Heart left ventricle (tissue), 16 donors: ENCODE data around the gene SHROOM3. TPM values are rescaled to one million over a fixed set of nuclear protein-coding genes. Genes with fewer than 3 reads are reported as not detected.
"Not testable (repeated sequence)": the region's sequence is repeated elsewhere in the genome, so short reads cannot be mapped to it uniquely, and the experiment has no call there.

Experiments used
- ATAC-seq, 4 donors: fragments of 200-7000 bp; cut with Tn5 transposase; one replicate each; pipeline ENCODE4 v1.9.1; 2020 to 2022; ENCODE audit warnings: moderate library complexity in 4 of 4, mild to moderate bottlenecking in 3 of 4, moderate number of reproducible peaks in 1 of 4
- DNase-seq, 5 donors: peaks; one replicate each; pipeline ENCODE4 v3.0.0-alpha.2; 2020
- H3K27ac ChIP-seq, 12 donors: fragments of 200-600 bp; sonication (generic) in 4 of 12; one replicate each; pipeline versions ENCODE4 v1.5.0 to v1.8.0; 2016 to 2022; ENCODE audit warnings: mild to moderate bottlenecking in 2 of 12
- H3K27me3 ChIP-seq, 9 donors: fragments of 200-600 bp; sonication (generic) in 2 of 9; one replicate each; pipeline versions ENCODE4 v1.5.1 to v1.8.0; 2016 to 2022; ENCODE audit warnings: mild to moderate bottlenecking in 3 of 9
- H3K36me3 ChIP-seq, 9 donors: fragments of 200-600 bp; sonication (generic) in 2 of 9; one replicate each; pipeline versions ENCODE4 v1.5.0 to v1.8.0; 2018 to 2022; ENCODE audit warnings: mild to moderate bottlenecking in 2 of 9
- H3K4me1 ChIP-seq, 12 donors: fragments of 200-600 bp; sonication (generic) in 4 of 12; one replicate each; pipeline versions ENCODE4 v1.5.0 to v1.8.0; 2016 to 2022; ENCODE audit warnings: mild to moderate bottlenecking in 3 of 12
- H3K4me3 ChIP-seq, 12 donors: fragments of 200-600 bp; sonication (generic) in 4 of 12; one replicate each; pipeline versions ENCODE4 v1.5.0 to v1.8.0; 2017 to 2022; ENCODE audit warnings: mild to moderate bottlenecking in 9 of 12, moderate library complexity in 4 of 12
- H3K9me3 ChIP-seq, 12 donors: fragments of 200-600 bp; sonication (generic) in 4 of 12; one replicate each; pipeline versions ENCODE4 v1.5.0 to v1.8.0; 2016 to 2022; ENCODE audit warnings: mild to moderate bottlenecking in 1 of 12
- CTCF ChIP-seq, 12 donors: fragments of 200-600 bp; sonication (generic) in 4 of 12; IDR thresholded peaks; one replicate each; pipeline versions ENCODE4 v1.5.0 to v1.8.0; 2018 to 2022; ENCODE audit warnings: antibody characterized with exemption in 12 of 12, mild to moderate bottlenecking in 5 of 12
- POLR2A ChIP-seq, 2 donors: fragments of 450-650 bp; IDR thresholded peaks; one replicate each; pipeline ENCODE4 v1.6.1; 2017; ENCODE audit warnings: antibody characterized with exemption in 2 of 2, mild to moderate bottlenecking in 2 of 2, moderate library complexity in 2 of 2
- WGBS, 4 donors: extraction: QIAGEN DNeasy Blood & Tissue Kit in 2 of 4; methylation state at CpG; one replicate each; pipeline versions ENCODE4 v1.1.5 to v1.1.7; 2013 to 2018; 5-methylcytosine and 5-hydroxymethylcytosine counted together
- intact Hi-C, 10 donors: fragments of 100-400 bp; cut with DNase I; formaldehyde crosslinking; loops; one replicate each; pipeline versions ENCODE4 v1.11.1 to v1.14.2; 2022
- polyA plus RNA-seq, 2 donors: library from polyadenylated mRNA; stranded (reverse); fragments of 200-250 nt; gene quantifications; one replicate each; pipeline ENCODE4 v1.2.3, GENCODE V29; 2013
- total RNA-seq, 9 donors: library from RNA; depleted of rRNA in 2 of 9; stranded (reverse); fragments of >200 nt in 2 of 9; fragmentation: NEBNext Ultra II Directional in 3 of 9; extraction: Animal tissue kit (Norgen Biotek cat#: 25700) in 3 of 9; gene quantifications; one replicate each; pipeline versions ENCODE4 v1.1.0 to v1.2.4, GENCODE V29; 2016 to 2023
- donor health status: ischemic (EF 13 %, LVEDD 7.1; RV severe dilation, severe dysfunction).
- donor health status: healthy with polysubstance abuse.
- donor health status: DM: no; HTN: yes; CAD: no.
- donor health status: DM: no; HTN: no; CAD: no.
- donor health status: ischemic (EF 25% LVEDD 6.9; RV normal size, moderate dysfunction).
- donor health status: ischemic (EF 25% LVEDD 5.7; RV mildly dilated, moderate dysfunction).
- donor health status: healthy.
- donor health status: DM: yes; HTN: yes; CAD: no.
- donor health status: ischemic (EF 35%, LVEDD 5.7; RV mildly dilated, moderate dysfunction).
- donor health status: nonischemic (EF 11% LVEDD 7.7; RV severe dilation, severe dysfunction).
- donor health status: DM: yes; HTN: yes; CAD: no.
- donor health status: PGD.
- donor health status: ischemic (EF 29% LVEDD 5.4; RV normal size, mild dysfunction).
- donor health status: nonischemic (EF 23%, LVEDD 6.1; RV moderate dilation, normal function).

SHROOM3 gene
- total and polyA plus RNA-seq, 11 donors = 4.6 to 38.5 (median 20.3) TPM

- Histone ChIP-seq H3K9me3 (no peaks in the 10 kb centered on the region), H3K27me3 (no peaks in the 10 kb centered on the region), H3K27ac (no peak overlapping the region), H3K4me3 (no peak overlapping the region), H3K36me3 (no peaks in the 10 kb centered on the region), H3K4me1 (no peaks in the 10 kb centered on the region)
- no peak for DNase-seq
- 83 to 90% (median 89%) methylated on average over 3 of the region's 3 CpGs for WGBS, 4 donors
- no peak for ATAC-seq
- TF ChIP-seq POLR2A (IDR thresholded peaks at IDR 0.05) = no peak
- no peak for TF ChIP-seq CTCF (IDR thresholded peaks at IDR 0.05)
- intact Hi-C loops = no loop called here
Measured at GRCh38 chr4:76410636-76411035, 24.4 kb upstream of the SHROOM3 start.

- intact Hi-C loops = loop anchor here in 3 of 10 donors (5.0 to 10.0 kb wide), 3 partner anchors 165 to 245 kb away; partner anchors contain the start of gene FAM47E (in 1 of the 3)
- H3K4me3 ChIP-seq = peak overlapping the region in 11 of 12 donors; percentile 49 to 67 (median 59)
- peaks cover 0 to 12% (median 3%) of the 10 kb centered on the region in 12 donors for H3K4me1 ChIP-seq
- H3K27ac ChIP-seq = no peak overlapping the region
- no peak for TF ChIP-seq CTCF (IDR thresholded peaks at IDR 0.05)
- no peak for TF ChIP-seq POLR2A (IDR thresholded peaks at IDR 0.05)
- ATAC-seq (peak in 1 of 4 donors; percentile 36), DNase-seq (peak in 1 of 5 donors; percentile 30)
- WGBS, 4 donors = 41 to 54% (median 43%) methylated on average over 18 of the region's 18 CpGs
- H3K27me3 ChIP-seq = peaks cover 0 to 14% (median 0%) of the 10 kb centered on the region in 9 donors
- no peaks in the 10 kb centered on the region for H3K36me3 ChIP-seq
- H3K9me3 ChIP-seq = no peaks in the 10 kb centered on the region
Measured at GRCh38 chr4:76420188-76420761, 14.8 kb upstream of the SHROOM3 start.

GRCh38 chr4:76420762-76421581, 14.1 kb upstream of the SHROOM3 start, which contains the start of gene CCDC158:
TSS of gene CCDC158 (minus strand) at chr4:76421141. CDS start at chr4:76403207, 17,934 bp downstream.
- H3K27me3 ChIP-seq = peaks cover 0 to 14% (median 0%) of the 10 kb centered on the region in 9 donors
- peaks cover 0 to 12% (median 3%) of the 10 kb centered on the region in 12 donors for H3K4me1 ChIP-seq
- 4 to 10% (median 6%) methylated on average over 49 to 79 of the region's 79 CpGs for WGBS, 4 donors
- DNase-seq (peak in 3 of 5 donors; percentile 31 to 65 (median 36)), ATAC-seq (peak; percentile 24 to 92 (median 71))
- H3K27ac ChIP-seq = peak within 1 kb of the TSS in 3 of 12 donors; percentile 2 to 38 (median 25)
- peak in 1 of 12 donors; percentile 13 for TF ChIP-seq CTCF (IDR thresholded peaks at IDR 0.05)
- no peak for TF ChIP-seq POLR2A (IDR thresholded peaks at IDR 0.05)
- intact Hi-C loops = loop anchor here in 3 of 10 donors (5.0 to 10.0 kb wide), 3 partner anchors 166 to 246 kb away; partner anchors contain the start of gene FAM47E (in 1 of the 3)
- peak within 1 kb of the TSS; percentile 42 to 67 (median 56) for H3K4me3 ChIP-seq
- no peaks in the 10 kb centered on the region for H3K36me3 ChIP-seq
- H3K9me3 ChIP-seq = no peaks in the 10 kb centered on the region

GRCh38 chr4:76423159-76423558, 11.9 kb upstream of the SHROOM3 start:
- not testable (repeated sequence) for H3K9me3 ChIP-seq, DNase-seq, H3K36me3 ChIP-seq, H3K4me3 ChIP-seq, H3K27ac ChIP-seq, ATAC-seq
- peaks cover 0 to 14% (median 0%) of the 10 kb centered on the region in 9 donors for H3K27me3 ChIP-seq
- intact Hi-C loops = loop anchor here in 3 of 10 donors (5.0 to 10.0 kb wide), 3 partner anchors 168 to 248 kb away; partner anchors contain the start of gene FAM47E (in 1 of the 3)
- 97 to 100% (median 97%) methylated on average over 7 to 27 of the region's 27 CpGs for WGBS, 4 donors
- peaks cover 0 to 12% (median 3%) of the 10 kb centered on the region in 12 donors for H3K4me1 ChIP-seq
